RWPE2 (cell line): ENCODE results near the gene SLX4.

Experiments used
- ATAC-seq: fragments of 200-7000 bp; cut with Tn5 transposase; 3 replicates; pipeline ENCODE4 v1.9.1; 2021; ENCODE audit warnings: low read depth
- DNase-seq: peaks from one replicate; pipeline ENCODE4 v3.0.0-alpha.2; 2020; ENCODE audit warnings: low spot score
- H3K27ac ChIP-seq: fragments of 450-650 bp; 2 replicates; pipeline ENCODE4 v1.5.1; 2017; ENCODE audit warnings: mild to moderate bottlenecking; ENCODE audit not compliant: poor library complexity, severe bottlenecking
- H3K27me3 ChIP-seq: fragments of 250-450 bp; sonication (Bioruptor Pico); 2 replicates; pipeline ENCODE4 v1.5.1; 2021; ENCODE audit warnings: mild to moderate bottlenecking, moderate library complexity; ENCODE audit not compliant: insufficient read depth, poor library complexity, severe bottlenecking
- H3K36me3 ChIP-seq: fragments of 250-450 bp; sonication (Bioruptor Pico); 2 replicates; pipeline ENCODE4 v1.5.1; 2020; ENCODE audit warnings: low read depth, mild to moderate bottlenecking, moderate library complexity
- H3K4me1 ChIP-seq: fragments of 250-450 bp; sonication (Bioruptor Pico); 2 replicates; pipeline ENCODE4 v1.5.1; 2021; ENCODE audit warnings: mild to moderate bottlenecking, moderate library complexity; ENCODE audit not compliant: insufficient read depth, poor library complexity, severe bottlenecking
- H3K4me3 ChIP-seq: fragments of 250-450 bp; sonication (Bioruptor Pico); 2 replicates; pipeline ENCODE4 v1.5.1; 2021; ENCODE audit warnings: mild to moderate bottlenecking, moderate library complexity; ENCODE audit not compliant: severe bottlenecking
- H3K9me3 ChIP-seq: fragments of 250-450 bp; sonication (Bioruptor Pico); 2 replicates; pipeline ENCODE4 v1.5.1; 2021; ENCODE audit warnings: mild to moderate bottlenecking, moderate library complexity; ENCODE audit not compliant: severe bottlenecking
- TF ChIP-seq, protein P1 (sequence below): fragments of 450-650 bp; IDR thresholded peaks from one replicate; pipeline ENCODE4 v1.5.1; 2017; ENCODE audit warnings: mild to moderate bottlenecking, moderate library complexity; ENCODE audit not compliant: poor library complexity, severe bottlenecking

Gene SLX4

DNA sequence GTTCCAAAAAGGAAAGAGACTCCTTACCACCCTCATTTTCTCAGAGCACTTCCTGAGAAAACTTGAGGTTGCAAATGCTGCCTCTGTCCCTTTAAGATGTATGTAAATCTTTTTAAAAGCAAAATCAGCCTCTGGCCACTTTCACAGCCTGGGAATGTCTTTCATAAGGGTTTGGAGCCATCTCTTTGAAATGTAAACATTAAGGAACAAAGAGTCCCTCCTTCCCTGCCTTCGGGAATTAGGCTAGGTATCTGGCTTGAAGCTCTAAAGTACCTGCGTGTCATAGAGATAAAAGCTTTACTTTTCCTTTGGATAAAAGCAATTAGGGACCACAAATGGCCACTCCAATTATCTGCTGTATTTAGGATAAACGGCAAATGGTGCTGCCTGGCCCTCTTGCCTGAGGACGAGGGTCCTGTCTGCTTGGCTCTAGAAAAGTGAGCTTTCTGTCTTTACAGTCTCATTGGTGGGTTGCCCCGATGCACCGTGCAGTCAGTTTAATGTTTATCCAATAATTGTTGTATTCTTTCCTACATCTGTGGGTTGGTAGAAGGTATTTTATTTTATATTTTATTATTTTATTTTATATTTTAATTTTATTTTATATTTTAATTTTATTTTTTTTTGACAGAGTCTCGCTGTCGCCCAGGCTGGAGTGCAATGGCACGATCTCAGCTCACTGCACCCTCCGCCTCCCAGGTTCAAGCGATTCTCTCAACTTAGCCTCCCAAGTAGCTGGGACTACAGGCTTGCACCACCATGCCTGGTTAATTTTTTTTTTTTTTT, 58.1 kb downstream of the SLX4 start:
- TF ChIP-seq, protein P1, sequence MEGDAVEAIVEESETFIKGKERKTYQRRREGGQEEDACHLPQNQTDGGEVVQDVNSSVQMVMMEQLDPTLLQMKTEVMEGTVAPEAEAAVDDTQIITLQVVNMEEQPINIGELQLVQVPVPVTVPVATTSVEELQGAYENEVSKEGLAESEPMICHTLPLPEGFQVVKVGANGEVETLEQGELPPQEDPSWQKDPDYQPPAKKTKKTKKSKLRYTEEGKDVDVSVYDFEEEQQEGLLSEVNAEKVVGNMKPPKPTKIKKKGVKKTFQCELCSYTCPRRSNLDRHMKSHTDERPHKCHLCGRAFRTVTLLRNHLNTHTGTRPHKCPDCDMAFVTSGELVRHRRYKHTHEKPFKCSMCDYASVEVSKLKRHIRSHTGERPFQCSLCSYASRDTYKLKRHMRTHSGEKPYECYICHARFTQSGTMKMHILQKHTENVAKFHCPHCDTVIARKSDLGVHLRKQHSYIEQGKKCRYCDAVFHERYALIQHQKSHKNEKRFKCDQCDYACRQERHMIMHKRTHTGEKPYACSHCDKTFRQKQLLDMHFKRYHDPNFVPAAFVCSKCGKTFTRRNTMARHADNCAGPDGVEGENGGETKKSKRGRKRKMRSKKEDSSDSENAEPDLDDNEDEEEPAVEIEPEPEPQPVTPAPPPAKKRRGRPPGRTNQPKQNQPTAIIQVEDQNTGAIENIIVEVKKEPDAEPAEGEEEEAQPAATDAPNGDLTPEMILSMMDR, result no peak
- H3K27me3 ChIP-seq, result no peaks in the 10 kb centered on the region
- ATAC-seq (no peak), DNase-seq (no peak)
- no peaks in the 10 kb centered on the region for H3K4me1 ChIP-seq
- no peaks in the 10 kb centered on the region for H3K9me3 ChIP-seq
- no peak overlapping the region for H3K27ac ChIP-seq
- no peak overlapping the region for H3K4me3 ChIP-seq
- no peaks in the 10 kb centered on the region for H3K36me3 ChIP-seq

DNA sequence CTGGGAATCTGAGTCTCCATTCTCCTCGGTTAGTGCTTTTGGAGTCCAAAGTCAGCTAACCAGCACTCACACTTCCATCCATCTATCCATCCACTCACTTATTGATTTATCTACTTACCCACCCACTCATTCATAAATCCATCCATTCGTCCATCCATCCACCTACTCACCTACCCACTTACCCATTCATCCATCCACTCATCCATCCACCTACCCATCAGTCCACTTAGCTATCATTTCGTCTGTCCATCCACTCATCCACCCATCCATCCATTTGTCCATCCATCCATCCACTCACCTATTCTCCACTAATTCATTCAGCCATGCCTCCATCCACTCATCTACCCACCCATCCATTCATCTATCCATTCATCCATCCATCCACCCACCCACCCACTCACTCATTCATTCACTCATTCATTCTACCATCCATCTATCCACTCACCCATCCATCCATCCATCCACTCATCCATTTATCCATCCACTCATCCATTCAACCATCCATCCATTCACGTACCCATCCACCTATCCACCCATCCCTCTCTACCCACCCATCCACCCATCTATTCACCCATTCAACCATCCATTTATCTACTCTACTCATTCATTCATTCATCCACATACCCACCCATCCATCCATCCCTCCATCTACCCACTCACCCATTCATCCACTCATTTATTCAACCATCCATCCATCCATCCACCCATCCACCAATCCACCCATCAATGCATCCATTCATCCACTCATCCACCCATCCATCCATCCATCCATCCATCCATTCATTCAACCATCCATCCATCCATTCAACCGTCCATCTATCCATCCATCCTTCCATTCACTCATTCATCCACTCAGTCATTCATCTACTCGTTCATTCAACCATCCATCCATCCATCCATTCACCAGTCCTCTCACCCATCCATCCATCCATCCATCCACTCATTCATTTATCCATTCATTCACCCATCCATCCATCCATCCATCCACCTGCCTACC, 60.3 kb downstream of the SLX4 start:
- no peak for DNase-seq
- H3K27me3 ChIP-seq, result no peaks in the 10 kb centered on the region
- H3K36me3 ChIP-seq, result no peaks in the 10 kb centered on the region
- TF ChIP-seq, protein P1, result no peak
- no peak overlapping the region for H3K4me3 ChIP-seq
- ATAC-seq, result no peak
- H3K4me1 ChIP-seq, result no peaks in the 10 kb centered on the region
- no peak overlapping the region for H3K27ac ChIP-seq
- H3K9me3 ChIP-seq, result no peaks in the 10 kb centered on the region

DNA sequence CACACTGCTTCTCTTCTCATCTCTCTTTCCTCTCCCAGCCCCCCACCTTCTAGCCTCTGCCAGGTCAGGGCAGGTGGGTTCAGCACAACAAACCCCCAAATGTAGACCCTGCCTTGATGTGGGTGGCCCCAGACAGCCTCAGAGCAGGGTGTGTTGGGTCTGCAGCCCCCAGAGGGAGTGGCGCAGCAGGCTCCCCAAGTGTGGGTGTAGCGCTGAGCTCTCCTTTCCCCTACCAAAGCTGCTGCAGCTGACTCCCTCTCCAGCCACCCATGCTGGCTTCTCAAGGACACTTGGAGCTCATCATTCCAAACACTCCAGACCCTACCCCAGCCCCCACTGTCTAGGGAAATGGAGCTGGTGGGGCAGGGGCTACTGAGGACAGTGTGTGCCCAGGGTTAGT, 61.5 kb downstream of the SLX4 start:
- no peaks in the 10 kb centered on the region for H3K27me3 ChIP-seq
- H3K36me3 ChIP-seq, result no peaks in the 10 kb centered on the region
- H3K4me3 ChIP-seq, result no peak overlapping the region
- H3K9me3 ChIP-seq, result no peaks in the 10 kb centered on the region
- no peak overlapping the region for H3K27ac ChIP-seq
- H3K4me1 ChIP-seq, result no peaks in the 10 kb centered on the region
- DNase-seq (no peak), ATAC-seq (no peak)
- TF ChIP-seq, protein P1, result no peak

DNA sequence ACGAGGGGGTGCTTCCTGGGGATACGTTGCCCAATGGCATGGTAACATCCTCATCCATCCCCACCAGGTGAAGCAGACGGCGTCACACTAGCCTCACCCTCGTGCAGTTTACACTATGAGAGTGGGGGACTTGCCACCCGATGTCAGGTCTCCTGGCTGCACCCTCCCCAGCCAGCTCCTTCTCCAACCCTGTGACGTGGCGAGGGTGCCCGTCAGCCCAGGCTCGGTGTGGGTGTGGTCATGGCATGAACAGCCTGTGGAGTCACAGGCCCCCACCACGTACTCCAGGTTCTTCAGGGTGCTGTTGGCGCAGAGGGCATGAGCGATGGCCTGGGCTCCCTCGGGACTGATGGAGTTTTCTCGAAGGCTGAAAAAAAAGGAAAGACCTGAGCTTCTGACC, 62.5 kb downstream of the SLX4 start:
- Histone ChIP-seq H3K27me3 (no peaks in the 10 kb centered on the region), H3K27ac (no peak overlapping the region), H3K4me1 (no peaks in the 10 kb centered on the region), H3K36me3 (no peaks in the 10 kb centered on the region), H3K4me3 (no peak overlapping the region), H3K9me3 (no peaks in the 10 kb centered on the region)
- ATAC-seq (no peak), DNase-seq (no peak)
- TF ChIP-seq, protein P1, result no peak
